ENCODE data around the gene DDR2. TPM values are rescaled to one million over a fixed set of nuclear protein-coding genes. Genes with fewer than 3 reads are reported as not detected.

DDR2 gene
- polyA plus RNA-seq, 1 donor from 2014 or later = 0.69 TPM

- H3K4me3 ChIP-seq (ENCODE audit: low read length) = no peak overlapping the region
- no peaks in the 10 kb centered on the region for H3K9me2 ChIP-seq (ENCODE audit: insufficient read depth, low read length)
- H3K36me3 ChIP-seq (ENCODE audit: insufficient read depth, low read length) = peaks cover 7% of the 10 kb centered on the region
- H3K9me3 ChIP-seq (ENCODE audit: low read length) = no peaks in the 10 kb centered on the region
- no peaks in the 10 kb centered on the region for H3K79me2 ChIP-seq (replicated peaks; ENCODE audit: insufficient read depth, low read length)
- no peak overlapping the region for H3K4me2 ChIP-seq (ENCODE audit: low read length)
- H3F3A ChIP-seq (ENCODE audit: insufficient read depth, low read length, poor library complexity, severe bottlenecking) = no peaks in the 10 kb centered on the region
- TF ChIP-seq POLR2AphosphoS5 (IDR thresholded peaks at IDR 0.05) (no peak), TAF1 (IDR thresholded peaks at IDR 0.05; ENCODE audit: low read depth) (no peak), SMC3 (conservative IDR thresholded peaks at IDR 0.05; ENCODE audit: poor library complexity) (no peak), EZH2 (IDR thresholded peaks at IDR 0.05; ENCODE audit: borderline replicate concordance, insufficient read depth, low read length, poor library complexity, severe bottlenecking) (no peak), EP300 (conservative IDR thresholded peaks at IDR 0.05; ENCODE audit: poor library complexity, severe bottlenecking) (no peak), MXI1 (conservative IDR thresholded peaks at IDR 0.05; ENCODE audit: poor library complexity, severe bottlenecking) (no peak), REST (IDR thresholded peaks at IDR 0.05; ENCODE audit: borderline replicate concordance) (no peak)
- no peaks in the 10 kb centered on the region for H4K20me1 ChIP-seq (ENCODE audit: insufficient read depth)
- no peak overlapping the region for H3K27ac ChIP-seq (ENCODE audit: low read length)
- no peak overlapping the region for H2AFZ ChIP-seq (ENCODE audit: low read depth, low read length)
- no peaks in the 10 kb centered on the region for H3K27me3 ChIP-seq (ENCODE audit: insufficient read depth, low read depth, low read length)
- no peak overlapping the region for H3K9ac ChIP-seq (ENCODE audit: low read length)
These were observed 42.2 kb upstream of the DDR2 start for GRCh38 chr1:162590101-162590500.

GRCh38 chr1:162590686-162591085, 41.6 kb upstream of the DDR2 start:
- Histone ChIP-seq H3K36me3 (ENCODE audit: insufficient read depth, low read length) (peaks cover 7% of the 10 kb centered on the region), H3K4me2 (ENCODE audit: low read length) (no peak overlapping the region), H3K27ac (ENCODE audit: low read length) (no peak overlapping the region), H4K20me1 (ENCODE audit: insufficient read depth) (no peaks in the 10 kb centered on the region), H3F3A (ENCODE audit: insufficient read depth, low read length, poor library complexity, severe bottlenecking) (no peaks in the 10 kb centered on the region), H3K4me3 (ENCODE audit: low read length) (no peak overlapping the region), H3K27me3 (ENCODE audit: insufficient read depth, low read depth, low read length) (no peaks in the 10 kb centered on the region), H3K9ac (ENCODE audit: low read length) (no peak overlapping the region), H2AFZ (ENCODE audit: low read depth, low read length) (no peak overlapping the region), H3K9me2 (ENCODE audit: insufficient read depth, low read length) (no peaks in the 10 kb centered on the region), H3K79me2 (replicated peaks; ENCODE audit: insufficient read depth, low read length) (no peaks in the 10 kb centered on the region), H3K9me3 (ENCODE audit: low read length) (no peaks in the 10 kb centered on the region)
- no peak for TF ChIP-seq MXI1 (conservative IDR thresholded peaks at IDR 0.05; ENCODE audit: poor library complexity, severe bottlenecking)
- no peak for TF ChIP-seq EZH2 (IDR thresholded peaks at IDR 0.05; ENCODE audit: borderline replicate concordance, insufficient read depth, low read length, poor library complexity, severe bottlenecking)
- no peak for TF ChIP-seq RAD21 (conservative IDR thresholded peaks at IDR 0.05)
- TF ChIP-seq REST (IDR thresholded peaks at IDR 0.05; ENCODE audit: borderline replicate concordance) = no peak
- TF ChIP-seq POLR2AphosphoS5 (IDR thresholded peaks at IDR 0.05) = no peak
- no peak for TF ChIP-seq SMC3 (conservative IDR thresholded peaks at IDR 0.05; ENCODE audit: poor library complexity)
- TF ChIP-seq CTCF (IDR thresholded peaks at IDR 0.05; ENCODE audit: poor library complexity, severe bottlenecking) = no peak
- no peak for TF ChIP-seq TAF1 (IDR thresholded peaks at IDR 0.05; ENCODE audit: low read depth)
- TF ChIP-seq EP300 (conservative IDR thresholded peaks at IDR 0.05; ENCODE audit: poor library complexity, severe bottlenecking) = no peak
